Measurements from ENCODE around the gene DOCK8. TPM values are rescaled to one million over a fixed set of nuclear protein-coding genes. Genes with fewer than 3 reads are reported as not detected.
A peak's percentile ranks its signal among the peaks of the same experiment; 100 is the strongest.

The DOCK8 gene
- total and polyA plus RNA-seq, 2 donors from 2014 or later = 5.0 to 46.5 TPM

- DNase-seq (peak in 1 of 5 donors; percentile 22), FAIRE-seq (no peak)
- Histone ChIP-seq H3K9me3 (ENCODE audit: control insufficient read depth in 2 of 3, insufficient read depth in 1 of 3, low read length in 3 of 3) (no peaks in the 10 kb centered on the region), H3K27me3 (ENCODE audit: control insufficient read depth, insufficient read depth, low read length) (no peaks in the 10 kb centered on the region), H3K27ac (ENCODE audit: low read depth in 2 of 2, low read length in 2 of 2) (peak overlapping the region; percentile 22 to 62), H3K4me3 (ENCODE audit: low read length in 3 of 3) (peak overlapping the region in 2 of 3 donors; percentile 9 to 10), H3K9ac (ENCODE audit: low read length in 3 of 3) (no peak overlapping the region), H3K4me1 (ENCODE audit: control insufficient read depth in 2 of 3, insufficient read depth in 2 of 3, low read depth in 1 of 3, low read length in 3 of 3) (peaks cover 13 to 21% (median 20%) of the 10 kb centered on the region in 3 donors), H3K36me3 (ENCODE audit: control insufficient read depth in 2 of 3, insufficient read depth in 3 of 3, low read length in 3 of 3) (no peaks in the 10 kb centered on the region)
- no peak for TF ChIP-seq CTCF (IDR thresholded peaks at IDR 0.05; ENCODE audit: borderline replicate concordance, extremely low read depth, insufficient read depth)
- intact Hi-C loops (cut with DNase I) = no loop called here
Measured at GRCh38 chr9:479304-479970, 264.8 kb downstream of the DOCK8 start.

- H3K36me3 ChIP-seq (ENCODE audit: control insufficient read depth in 2 of 3, insufficient read depth in 3 of 3, low read length in 3 of 3) = no peaks in the 10 kb centered on the region
- FAIRE-seq (peak; percentile 76), DNase-seq (peak in 3 of 5 donors; percentile 70 to 94 (median 94))
- H3K9me3 ChIP-seq (ENCODE audit: control insufficient read depth in 2 of 3, insufficient read depth in 1 of 3, low read length in 3 of 3) = no peaks in the 10 kb centered on the region
- H3K9ac ChIP-seq (ENCODE audit: low read length in 3 of 3) = no peak overlapping the region
- peaks cover 12 to 21% (median 20%) of the 10 kb centered on the region in 3 donors for H3K4me1 ChIP-seq (ENCODE audit: control insufficient read depth in 2 of 3, insufficient read depth in 2 of 3, low read depth in 1 of 3, low read length in 3 of 3)
- peak overlapping the region in 2 of 3 donors; percentile 9 to 10 for H3K4me3 ChIP-seq (ENCODE audit: low read length in 3 of 3)
- TF ChIP-seq CTCF (IDR thresholded peaks at IDR 0.05; ENCODE audit: borderline replicate concordance, extremely low read depth, insufficient read depth) = no peak
- peak overlapping the region in 1 of 2 donors; percentile 11 for H3K27ac ChIP-seq (ENCODE audit: low read depth in 2 of 2, low read length in 2 of 2)
- intact Hi-C loops (cut with DNase I) = no loop called here
- H3K27me3 ChIP-seq (ENCODE audit: control insufficient read depth, insufficient read depth, low read length) = no peaks in the 10 kb centered on the region
Measured at GRCh38 chr9:479971-480350, 265.3 kb downstream of the DOCK8 start.

- DNase-seq = no peak
- no peaks in the 10 kb centered on the region for H3K27me3 ChIP-seq (ENCODE audit: control insufficient read depth, insufficient read depth, low read length)
- no peak overlapping the region for H3K9ac ChIP-seq (ENCODE audit: low read length in 3 of 3)
- H3K36me3 ChIP-seq (ENCODE audit: control insufficient read depth in 2 of 3, insufficient read depth in 3 of 3, low read length in 3 of 3) = no peaks in the 10 kb centered on the region
- intact Hi-C loops (cut with DNase I) = no loop called here
- TF ChIP-seq CTCF (IDR thresholded peaks at IDR 0.05; ENCODE audit: borderline replicate concordance, extremely low read depth, insufficient read depth) = no peak
- no peak overlapping the region for H3K4me3 ChIP-seq (ENCODE audit: low read length in 3 of 3)
- no peaks in the 10 kb centered on the region for H3K9me3 ChIP-seq (ENCODE audit: control insufficient read depth in 2 of 3, insufficient read depth in 1 of 3, low read length in 3 of 3)
- peaks cover 11 to 21% (median 20%) of the 10 kb centered on the region in 3 donors for H3K4me1 ChIP-seq (ENCODE audit: control insufficient read depth in 2 of 3, insufficient read depth in 2 of 3, low read depth in 1 of 3, low read length in 3 of 3)
- FAIRE-seq = no peak
- no peak overlapping the region for H3K27ac ChIP-seq (ENCODE audit: low read depth in 2 of 2, low read length in 2 of 2)
Measured at GRCh38 chr9:482739-483138, 268.1 kb downstream of the DOCK8 start.
